SKM-1 treated with dmso at 0.1 percent for 144 hours (cell line): Measurements from ENCODE around the gene EDN1.
"Not testable (repeated sequence)": the region's sequence is repeated elsewhere in the genome, so short reads cannot be mapped to it uniquely, and the experiment has no call there.

Experiments used
- DNase-seq: peaks from one replicate; lab custom pipeline; 2025; ENCODE audit not compliant: unreplicated experiment; lab: John Stamatoyannopoulos, UW

The EDN1 gene

DNA sequence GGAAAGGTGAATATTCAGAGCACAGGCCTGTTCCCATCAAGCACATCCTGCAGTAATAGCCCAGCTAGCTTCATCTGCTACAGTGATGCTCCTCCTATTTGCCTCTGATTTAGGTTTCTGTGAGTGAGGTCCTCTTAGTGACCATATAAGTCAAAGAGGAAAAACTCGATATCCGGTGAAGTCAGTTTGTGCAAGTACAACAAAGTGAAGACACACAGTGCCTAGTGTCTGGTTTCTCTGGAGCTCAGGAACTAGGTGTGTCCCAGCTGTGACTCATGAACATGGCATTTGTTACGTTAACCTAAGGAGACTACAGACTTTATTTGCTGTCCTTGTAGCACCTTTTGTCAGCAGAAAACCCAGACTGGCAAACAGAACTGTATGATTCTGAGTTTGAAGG, 33.9 kb downstream of the EDN1 start:
- no peak for DNase-seq

GRCh38 chr6:12324748-12325147, 34.6 kb downstream of the EDN1 start:
- no peak for DNase-seq

GRCh38 chr6:12325872-12326271, 35.7 kb downstream of the EDN1 start:
- no peak for DNase-seq

DNA sequence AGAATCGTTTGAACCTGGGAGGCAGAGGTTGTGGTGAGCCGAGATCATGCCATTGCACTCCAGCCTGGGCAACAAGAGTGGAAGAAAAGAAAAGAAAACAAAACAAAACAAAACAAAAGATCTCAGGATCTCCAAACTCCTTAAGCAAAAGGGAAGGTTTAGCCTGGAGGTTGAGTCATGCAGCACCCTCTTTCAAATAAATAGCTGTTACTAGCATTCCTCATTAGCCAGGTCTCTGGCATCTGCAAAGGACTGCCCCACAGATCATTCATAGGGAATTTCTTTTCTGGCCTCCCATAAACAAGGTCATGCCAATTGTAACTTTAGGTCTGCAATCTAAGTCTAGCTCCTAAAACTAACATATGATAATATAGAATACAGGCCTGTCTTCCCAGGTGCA, 37.2 kb downstream of the EDN1 start:
- no peak for DNase-seq

DNA sequence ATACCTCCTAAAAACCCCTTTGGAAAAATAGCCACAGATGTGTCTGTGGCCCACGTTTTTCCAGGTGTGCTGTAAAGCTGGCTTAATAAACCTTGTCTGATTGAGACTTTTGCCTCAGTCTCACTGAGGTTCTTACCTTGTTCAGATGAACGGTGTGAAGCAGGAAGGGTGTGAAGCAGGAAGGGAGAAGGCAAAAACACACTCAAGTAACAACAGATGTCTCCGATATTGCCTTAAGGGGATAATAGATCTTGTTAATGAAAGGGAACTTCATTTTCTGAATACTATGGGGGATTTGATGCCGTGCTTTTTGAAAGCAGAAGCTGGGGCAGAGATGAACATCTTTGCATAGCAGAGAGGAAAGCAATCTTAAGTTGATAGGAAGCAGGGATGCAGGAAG, 37.8 kb downstream of the EDN1 start:
- no peak for DNase-seq

GRCh38 chr6:12328701-12329100, 38.5 kb downstream of the EDN1 start:
- no peak for DNase-seq

GRCh38 chr6:12331474-12331873, 41.3 kb downstream of the EDN1 start:
- DNase-seq: no peak

DNA sequence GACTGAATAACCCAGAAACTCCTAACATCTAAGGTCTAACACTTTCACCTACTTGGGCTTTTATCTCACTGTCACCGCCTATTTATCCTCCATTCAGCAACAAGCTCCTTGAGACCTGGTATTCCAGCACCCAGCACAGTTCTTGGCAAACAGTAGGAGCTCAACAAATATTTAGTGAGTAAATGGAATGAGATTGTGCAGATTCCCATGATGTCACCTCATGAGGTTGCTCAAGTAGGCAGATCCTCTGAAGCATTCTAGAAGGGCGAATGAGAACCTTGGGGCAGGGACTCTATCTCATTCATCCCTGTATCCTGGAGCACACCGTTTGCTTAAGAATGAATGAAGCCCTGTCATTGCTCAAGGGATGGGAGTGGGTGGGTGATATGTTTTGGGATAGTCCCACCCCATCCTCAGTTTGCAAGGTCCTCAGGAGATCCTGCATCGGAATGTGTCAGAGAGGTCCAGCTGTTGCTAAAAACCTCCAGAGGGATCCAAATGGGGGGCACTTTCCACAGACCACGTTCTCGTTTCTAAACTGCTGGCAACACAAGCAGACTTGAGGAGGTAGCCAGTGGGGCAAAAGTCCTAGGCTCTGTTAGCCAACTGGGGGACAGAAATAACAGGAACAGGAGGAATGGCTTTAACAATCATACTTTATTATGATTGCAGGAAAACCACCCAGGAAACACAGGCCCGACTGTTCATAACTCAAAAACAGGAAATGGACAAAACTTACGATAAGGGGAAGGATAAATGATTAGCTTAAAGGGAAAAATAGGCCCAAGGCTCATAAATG, 42.0 kb downstream of the EDN1 start:
- no peak for DNase-seq

DNA sequence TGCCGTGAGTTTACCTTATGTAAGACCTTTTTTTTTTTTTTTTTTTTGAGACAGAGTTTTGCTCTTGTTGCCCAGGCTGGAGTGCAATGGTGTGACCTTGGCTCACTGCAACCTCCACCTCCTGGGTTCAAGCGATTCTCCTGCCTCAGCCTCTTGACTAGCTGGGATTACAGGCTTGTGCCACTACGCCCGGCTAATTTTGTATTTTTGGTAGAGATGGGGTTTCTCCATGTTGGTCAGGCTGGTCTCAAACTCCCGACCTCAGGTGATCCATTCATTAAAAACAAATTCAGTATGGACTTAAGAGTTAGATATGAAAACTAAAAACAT, 42.6 kb downstream of the EDN1 start:
- not testable (repeated sequence) for DNase-seq

DNA sequence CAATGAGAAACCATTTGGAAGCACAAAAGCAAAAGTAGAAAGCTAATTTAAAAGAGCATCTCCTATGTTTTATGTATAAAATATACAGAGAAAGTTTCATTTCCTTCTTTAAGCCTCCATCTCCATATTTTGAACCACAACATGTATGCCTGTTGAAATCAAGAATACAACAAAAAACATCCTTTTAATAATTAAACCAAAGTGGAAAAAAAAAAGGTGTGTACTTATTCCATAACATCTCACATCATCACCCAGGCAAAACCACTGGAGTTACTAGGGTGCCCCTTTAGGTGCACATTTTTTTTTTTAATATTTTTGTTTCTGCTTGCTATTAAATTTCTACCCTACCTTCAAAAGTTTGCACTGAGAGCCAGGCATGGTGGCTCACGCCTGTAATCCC, 43.0 kb downstream of the EDN1 start:
- no peak for DNase-seq

GRCh38 chr6:12334526-12335130, 44.5 kb downstream of the EDN1 start:
- no peak for DNase-seq

GRCh38 chr6:12335131-12335527, 45.0 kb downstream of the EDN1 start:
- DNase-seq: no peak

- DNase-seq: no peak
Observed at GRCh38 chr6:12335717-12336116, 45.6 kb downstream of the EDN1 start.

GRCh38 chr6:12336121-12336971, 46.2 kb downstream of the EDN1 start:
- no peak for DNase-seq

GRCh38 chr6:12339022-12339421, 48.9 kb downstream of the EDN1 start:
- no peak for DNase-seq

DNA sequence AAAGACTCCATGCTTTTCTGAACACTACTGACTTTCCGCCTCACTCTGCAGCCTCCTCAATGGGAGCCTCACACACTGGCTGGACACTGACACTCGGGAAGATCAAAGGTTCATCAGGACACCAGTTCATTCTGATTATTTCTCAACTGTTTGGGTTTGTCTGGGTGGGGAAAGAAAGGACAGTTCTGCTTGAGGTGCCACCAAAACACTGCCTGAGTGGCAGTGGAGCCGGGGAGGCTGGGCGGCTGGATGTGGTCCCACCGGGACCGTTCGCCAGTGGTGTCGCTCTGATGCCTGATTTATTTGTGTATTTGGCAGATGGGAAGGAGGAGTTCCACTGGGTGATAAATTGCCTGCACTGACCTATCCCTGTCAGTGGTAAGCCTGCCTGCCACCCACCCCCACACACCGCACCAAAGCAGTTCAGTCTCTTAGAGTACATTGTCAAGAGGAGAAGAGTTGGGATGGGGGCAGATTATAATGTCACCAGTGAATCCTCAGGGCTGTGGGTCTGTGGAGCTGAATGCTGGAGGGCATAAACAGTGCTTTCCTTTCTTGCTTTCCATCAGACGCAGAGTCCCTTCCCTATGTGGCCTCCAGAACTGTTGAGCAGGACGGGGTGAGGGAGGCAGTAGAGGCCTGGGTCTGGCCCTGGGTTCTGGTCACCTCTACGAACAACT, 49.8 kb downstream of the EDN1 start:
- no peak for DNase-seq

- DNase-seq: no peak
Observed at GRCh38 chr6:12340488-12340818, 50.3 kb downstream of the EDN1 start.

GRCh38 chr6:12342664-12343063, 52.5 kb downstream of the EDN1 start:
- DNase-seq: no peak

- DNase-seq: no peak
Observed at GRCh38 chr6:12343122-12343439, 52.9 kb downstream of the EDN1 start.

DNA sequence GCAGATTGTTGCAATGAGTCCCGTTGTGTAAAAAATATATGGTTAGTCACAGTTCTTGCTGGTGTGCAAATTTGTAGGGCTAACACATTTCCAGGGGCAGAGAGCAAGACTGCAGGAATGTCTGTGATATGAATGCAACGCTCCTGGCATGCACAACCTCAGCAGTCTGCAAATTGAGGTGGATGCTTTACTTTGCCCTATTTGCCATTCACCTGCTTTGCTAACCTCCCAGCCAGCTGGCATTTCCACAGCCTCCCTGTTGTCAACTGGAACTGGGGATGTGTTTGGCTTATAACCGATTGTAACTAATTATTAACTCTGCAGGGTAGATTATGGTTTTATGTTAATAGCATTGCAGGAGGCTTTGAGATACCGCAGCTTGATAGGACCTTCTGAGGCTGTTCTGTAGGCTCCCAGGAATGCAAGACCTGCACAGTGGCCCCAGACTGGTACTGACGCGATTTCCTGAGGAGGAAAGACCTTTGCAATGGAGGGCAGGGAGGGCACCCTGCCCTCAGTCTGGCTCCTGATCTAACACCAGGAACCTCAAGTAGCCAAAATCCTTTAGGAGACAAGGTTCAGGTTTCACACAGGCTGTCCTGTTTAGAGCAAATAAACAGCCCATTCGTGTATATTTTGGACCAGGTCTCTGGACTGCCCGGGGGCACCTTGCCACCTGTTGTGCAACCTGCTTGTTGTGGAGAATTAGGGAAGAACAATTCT, 53.4 kb downstream of the EDN1 start:
- DNase-seq: no peak

DNA sequence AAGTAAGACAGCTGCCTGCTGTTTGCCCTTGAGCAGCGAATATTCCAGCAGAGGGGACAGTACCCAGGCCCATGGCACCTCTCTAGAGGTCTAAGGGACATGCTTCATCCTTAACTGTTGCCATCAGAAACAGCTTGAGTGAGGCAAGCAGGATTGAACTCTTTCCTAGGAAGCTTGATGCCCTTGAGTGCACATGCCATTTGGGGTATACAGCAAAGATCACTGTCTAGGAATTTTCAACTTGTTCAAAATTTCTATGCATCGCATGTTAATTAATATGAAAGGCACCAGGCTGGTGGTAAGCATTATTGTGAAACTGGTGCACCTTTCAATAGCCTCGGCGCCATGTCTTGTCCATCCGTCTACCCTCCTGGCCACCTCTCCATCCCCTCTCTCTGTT, 54.1 kb downstream of the EDN1 start:
- no peak for DNase-seq
